GM12892 (cell line): Measurements from ENCODE around the gene C3orf20.

ENCODE experiments used
- POLR2A ChIP-seq: IDR thresholded peaks from 2 replicates; pipeline ENCODE4 v1.6.1; 2011; ENCODE audit warnings: low read depth, low read length, control low read depth
- POLR2AphosphoS5 ChIP-seq: IDR thresholded peaks from 2 replicates; pipeline ENCODE4 v1.6.1; 2011; ENCODE audit warnings: low read depth, low read length, control low read depth
- TAF1 ChIP-seq: IDR thresholded peaks from 2 replicates; pipeline ENCODE4 v1.6.1; 2011; ENCODE audit warnings: low read depth, mild to moderate bottlenecking, control low read depth, low read length, borderline replicate concordance

DNA sequence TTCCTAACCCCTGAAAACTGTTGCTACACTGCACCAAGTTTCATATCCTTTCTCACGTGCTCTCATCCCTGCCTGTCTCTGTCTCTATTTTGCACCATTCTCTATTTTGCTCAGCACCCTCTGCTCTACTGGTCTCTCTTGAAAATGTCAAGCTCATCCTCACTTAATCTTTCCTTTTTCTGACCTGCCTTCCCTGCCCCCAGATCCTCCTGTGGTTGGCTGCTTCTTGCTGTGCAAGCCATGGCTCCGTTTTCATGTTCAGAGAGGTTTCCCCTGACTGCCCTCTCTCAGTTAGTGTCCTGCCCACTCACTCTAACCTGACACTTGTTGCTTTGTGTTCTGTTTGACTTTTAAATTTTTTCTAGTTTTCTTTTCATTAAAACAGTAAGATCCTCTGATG is 17.4 kb upstream of the C3orf20 start:
- TF ChIP-seq POLR2A (no peak), POLR2AphosphoS5 (no peak), TAF1 (no peak)
